ENCODE results near the gene TRIM51.

Gene TRIM51

GRCh38 chr11:55914482-55914881, 31.4 kb downstream of the TRIM51 start, which contains the start of gene OR5W2:
Gene OR5W2, minus strand, starts transcription at chr11:55914582. Its CDS starts 0 bp downstream, at chr11:55914582.
- no peak for TF ChIP-seq SIN3A (IDR thresholded peaks at IDR 0.05; ENCODE audit: borderline replicate concordance, insufficient read depth, low read length)
- TF ChIP-seq FOXP2 (optimal IDR thresholded peaks at IDR 0.05; ENCODE audit: borderline replicate concordance, extremely low read depth, extremely low read length, insufficient read depth), result no peak
- no peak for TF ChIP-seq TAF1 (IDR thresholded peaks at IDR 0.05; ENCODE audit: borderline replicate concordance, insufficient read depth, low read length)
- TF ChIP-seq REST (IDR thresholded peaks at IDR 0.05; ENCODE audit: insufficient read depth in 1 of 2, low read depth in 2 of 2, low read length in 2 of 2), result no peak
- TF ChIP-seq POLR2AphosphoS5 (IDR thresholded peaks at IDR 0.05; ENCODE audit: low read depth, low read length), result no peak

GRCh38 chr11:55920537-55920936, 37.4 kb downstream of the TRIM51 start:
- no peak for TF ChIP-seq SIN3A (IDR thresholded peaks at IDR 0.05; ENCODE audit: borderline replicate concordance, insufficient read depth, low read length)
- TF ChIP-seq FOXP2 (optimal IDR thresholded peaks at IDR 0.05; ENCODE audit: borderline replicate concordance, extremely low read depth, extremely low read length, insufficient read depth), result no peak
- no peak for TF ChIP-seq TAF1 (IDR thresholded peaks at IDR 0.05; ENCODE audit: borderline replicate concordance, insufficient read depth, low read length)
- no peak for TF ChIP-seq POLR2AphosphoS5 (IDR thresholded peaks at IDR 0.05; ENCODE audit: low read depth, low read length)
- no peak for TF ChIP-seq REST (IDR thresholded peaks at IDR 0.05; ENCODE audit: insufficient read depth in 1 of 2, low read depth in 2 of 2, low read length in 2 of 2)

- no peak for TF ChIP-seq TAF1 (IDR thresholded peaks at IDR 0.05; ENCODE audit: borderline replicate concordance, insufficient read depth, low read length)
- no peak for TF ChIP-seq SIN3A (IDR thresholded peaks at IDR 0.05; ENCODE audit: borderline replicate concordance, insufficient read depth, low read length)
- TF ChIP-seq REST (IDR thresholded peaks at IDR 0.05; ENCODE audit: insufficient read depth in 1 of 2, low read depth in 2 of 2, low read length in 2 of 2), result no peak
Measured at GRCh38 chr11:55936300-55936699, 53.2 kb downstream of the TRIM51 start, which contains the start of gene OR5I1. Gene OR5I1, minus strand, starts transcription at chr11:55936400. Its CDS starts 0 bp downstream, at chr11:55936400.

Data from PFSK-1 (cell line).